ENCODE data around the gene ATP6V0D1.

GRCh38 chr16:67445126-67445426 lies 35.9 kb downstream of the ATP6V0D1 start:
- no peak for TF ChIP-seq CTCF (IDR thresholded peaks at IDR 0.05; ENCODE audit: low read depth, low read length)
- TF ChIP-seq EZH2phosphoT487 (IDR thresholded peaks at IDR 0.05; ENCODE audit: low read depth) = no peak

Data from OCI-LY3 (cell line).